Measurements from ENCODE around the gene ZNF281.

The ZNF281 gene

GRCh38 chr1:200355801-200356200 is 54.0 kb downstream of the ZNF281 start:
- peaks cover 23 to 31% of the 10 kb centered on the region in 2 donors for H3K4me1 Mint-ChIP-seq
- H3K27ac Mint-ChIP-seq = peak overlapping the region; percentile 3
- no peak overlapping the region for H3K4me3 Mint-ChIP-seq

More at GRCh38 chr1:200355801-200356200, 54.0 kb downstream of the ZNF281 start:
- Mint-ChIP-seq H3K9me3 (no peaks in the 10 kb centered on the region), H3K27me3 (no peaks in the 10 kb centered on the region), H3K36me3 (no peaks in the 10 kb centered on the region)
- DNase-seq (no peak), ATAC-seq (replicated peaks) (peak in 1 of 2 donors; percentile 25)

Data from stimulated activated naive B cell treated with anti-CD40 and anti-IgM and Interleukin-4, amounts not matched to agents 10 μg/mL and 1 μg/mL and 100 μg/mL, for 72 hours (primary cell).